Transverse colon (tissue), 4 donors: ENCODE measurements around the gene POMGNT1.

Experiments used
- CTCF ChIP-seq, 5 experiments: fragments of 200-600 bp in 3 of 5; fragments of 450-650 bp in 2 of 5; sonication (generic) in 3 of 5; IDR thresholded peaks; 1 replicate in 2 of 5; 2 replicates in 3 of 5; pipeline ENCODE4 v1.5.1; 2016 to 2017; ENCODE audit warnings: antibody characterized with exemption in 5 of 5, inconsistent platforms in 3 of 5, mild to moderate bottlenecking in 2 of 5, moderate library complexity in 1 of 5
- EP300 ChIP-seq: sonication (generic); formaldehyde crosslinking; IDR thresholded peaks from one replicate; pipeline ENCODE4 v1.6.1; 2017; ENCODE audit warnings: antibody characterized with exemption, low read depth
- POLR2A ChIP-seq: fragments of 450-650 bp; IDR thresholded peaks from one replicate; pipeline ENCODE4 v1.6.1; 2016; ENCODE audit warnings: antibody characterized with exemption, mild to moderate bottlenecking, moderate library complexity
- POLR2AphosphoS5 ChIP-seq, 3 donors: sonication (generic); formaldehyde crosslinking; IDR thresholded peaks; one replicate each; pipeline ENCODE4 v1.6.1; 2016; ENCODE audit warnings: antibody characterized with exemption in 3 of 3

DNA sequence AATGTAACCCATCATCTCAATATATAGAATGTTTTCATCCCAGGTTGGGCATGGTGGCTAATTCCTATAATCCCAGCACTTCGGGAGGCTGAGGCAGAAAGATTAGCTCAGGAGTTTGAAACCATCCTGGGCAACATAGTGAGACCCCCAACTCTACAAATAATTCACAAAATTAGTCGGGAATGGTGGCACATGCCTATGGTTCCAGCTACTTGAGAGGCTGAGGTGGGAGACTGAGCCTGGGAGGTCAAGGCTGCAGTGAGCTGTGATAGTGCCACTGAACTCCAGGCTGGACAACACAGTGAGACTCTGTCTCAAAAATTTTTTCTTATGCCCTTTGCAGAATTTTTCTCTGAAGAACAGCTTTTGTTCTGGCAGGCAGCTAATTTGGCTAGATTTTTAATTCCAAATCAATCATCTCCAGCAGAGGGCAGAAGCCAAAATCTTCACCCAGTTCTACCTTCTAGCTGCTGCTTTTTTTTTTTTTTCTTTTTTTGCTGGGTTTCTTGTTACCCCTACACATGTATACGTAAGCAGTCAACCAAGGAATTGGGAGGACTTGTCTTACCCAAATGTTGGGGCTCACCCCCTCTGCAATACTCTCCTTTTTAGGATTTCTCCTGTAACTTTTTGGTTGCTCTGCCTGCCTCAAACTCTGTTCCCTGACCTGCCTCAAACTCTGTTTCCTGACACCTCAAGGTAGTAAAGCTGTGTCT lies 46.6 kb upstream of the POMGNT1 start:
- TF ChIP-seq CTCF (IDR thresholded peaks at IDR 0.05) (peak in 3 of 5 experiments; percentile 19 to 28 (median 22)), POLR2AphosphoS5 (IDR thresholded peaks at IDR 0.05) (no peak), POLR2A (no peak), EP300 (no peak)
